ENCODE data around the gene CCDC18. TPM values are rescaled to one million over a fixed set of nuclear protein-coding genes. Genes with fewer than 3 reads are reported as not detected.
"Not testable (repeated sequence)": the region's sequence is repeated elsewhere in the genome, so short reads cannot be mapped to it uniquely, and the experiment has no call there.

CCDC18 gene
- total RNA-seq, 5 donors from 2014 or later (not counting 1 experiment from before 2014, with no cell fraction given): 7.4 to 10.1 (median 8.8) TPM

DNA sequence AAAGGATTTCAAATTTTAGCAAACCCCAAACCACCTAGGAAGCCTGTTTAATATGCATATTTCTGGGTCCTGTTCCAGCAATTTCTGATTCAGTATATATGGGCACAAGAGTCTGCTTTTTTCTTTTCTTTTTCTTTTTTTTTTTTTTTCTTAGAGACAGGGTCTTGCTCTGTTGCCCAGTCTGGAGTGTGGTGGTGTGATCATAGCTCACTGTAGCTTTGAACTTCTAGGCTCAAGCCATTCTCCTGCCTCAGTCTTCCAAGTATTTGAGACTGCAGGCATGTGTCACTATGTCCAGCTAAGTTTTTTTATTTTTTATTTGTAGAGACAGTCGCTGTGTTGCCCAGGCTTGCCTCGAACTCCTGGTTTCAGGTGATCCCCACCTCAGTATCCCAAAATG, 34.8 kb downstream of the CCDC18 start:
- Mint-ChIP-seq H3K4me1 (peaks cover 15 to 17% (median 17%) of the 10 kb centered on the region in 3 donors), H3K27ac (no peak overlapping the region), H3K27me3 (no peaks in the 10 kb centered on the region), H3K36me3 (peaks cover 17% of the 10 kb centered on the region), H3K4me3 (no peak overlapping the region), H3K9me3 (no peaks in the 10 kb centered on the region)
- ChIA-PET CTCF (interaction anchor here in 1 of 2 donors (1.1 kb wide), 1 partner anchor 89 kb away, joined by 3 read pairs; no protein-coding TSS in a partner anchor), POLR2A (no interaction called here)
- ATAC-seq (replicated peaks in 1 of 4): no peak
- no peak for DNase-seq
- Histone ChIP-seq H3K4me3 (ENCODE audit: control insufficient read depth in 1 of 2, extremely low read depth in 1 of 2, low read length in 1 of 2) (no peak overlapping the region), H3K4me1 (ENCODE audit: control insufficient read depth in 1 of 2, extremely low read depth in 1 of 2, insufficient read depth in 2 of 2, low read length in 2 of 2) (peaks cover 0 to 2% of the 10 kb centered on the region in 2 experiments), H3K27me3 (replicated peaks in 1 of 2; ENCODE audit: control insufficient read depth in 2 of 2, extremely low read depth in 1 of 2, insufficient read depth in 2 of 2, low read length in 1 of 2) (no peaks in the 10 kb centered on the region), H3K27ac (ENCODE audit: low read length) (no peak overlapping the region), H3K36me3 (ENCODE audit: control insufficient read depth in 2 of 2, extremely low read depth in 1 of 2, insufficient read depth in 1 of 2, low read length in 1 of 2) (no peaks in the 10 kb centered on the region), H3K9me3 (no peaks in the 10 kb centered on the region)
- WGBS (ENCODE audit: insufficient coverage): no CpG with 5 or more reads among the region's 2 CpGs

DNA sequence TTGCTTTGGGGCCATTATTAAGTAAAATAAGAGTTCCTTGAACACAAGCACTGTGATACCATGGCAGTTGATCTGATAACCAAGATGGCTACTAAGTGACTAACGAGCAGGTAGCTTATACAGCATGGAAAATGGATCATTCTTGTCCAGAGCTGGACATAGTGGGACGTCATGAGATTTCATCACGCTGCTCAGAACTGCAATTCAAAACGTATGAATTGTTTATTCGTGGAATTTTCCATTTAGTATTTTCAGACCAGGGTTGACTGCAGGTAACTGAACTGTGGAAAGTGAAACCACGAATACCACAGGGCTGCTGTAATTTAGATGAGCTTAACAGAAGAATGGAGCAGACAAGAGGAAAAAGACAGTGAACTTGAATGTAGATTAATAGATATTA, 38.9 kb downstream of the CCDC18 start:
- Histone ChIP-seq H3K36me3 (ENCODE audit: control insufficient read depth in 2 of 2, extremely low read depth in 1 of 2, insufficient read depth in 1 of 2, low read length in 1 of 2) (peaks cover 0 to 5% of the 10 kb centered on the region in 2 donors), H3K9me3 (no peaks in the 10 kb centered on the region), H3K4me3 (ENCODE audit: control insufficient read depth in 1 of 2, extremely low read depth in 1 of 2, low read length in 1 of 2) (peak overlapping the region; percentile 28 to 42), H3K27ac (ENCODE audit: low read length) (no peak overlapping the region), H3K27me3 (replicated peaks in 1 of 2; ENCODE audit: control insufficient read depth in 2 of 2, extremely low read depth in 1 of 2, insufficient read depth in 2 of 2, low read length in 1 of 2) (no peaks in the 10 kb centered on the region), H3K4me1 (ENCODE audit: control insufficient read depth in 1 of 2, extremely low read depth in 1 of 2, insufficient read depth in 2 of 2, low read length in 2 of 2) (peaks cover 0 to 2% of the 10 kb centered on the region in 2 experiments)
- CTCF ChIA-PET: interaction anchor here in 1 of 2 donors (0.5 kb wide), 1 partner anchor 247 kb away, joined by 3 read pairs; no protein-coding TSS in a partner anchor
- peaks cover 24% of the 10 kb centered on the region for H3K36me3 Mint-ChIP-seq
- POLR2A ChIA-PET: no interaction called here
- H3K27me3 Mint-ChIP-seq: no peaks in the 10 kb centered on the region
- DNase-seq: peak in 1 of 35 experiments; percentile 26
- 16% methylated on average over 5 of the region's 6 CpGs for WGBS (ENCODE audit: insufficient coverage)
- peak overlapping the region; percentile 34 to 77 for H3K27ac Mint-ChIP-seq
- peak overlapping the region; percentile 67 to 78 (median 74) for H3K4me3 Mint-ChIP-seq
- peak; percentile 58 to 64 (median 60) for ATAC-seq (replicated peaks in 1 of 4)
- no peaks in the 10 kb centered on the region for H3K9me3 Mint-ChIP-seq
- peaks cover 18 to 25% (median 22%) of the 10 kb centered on the region in 3 donors for H3K4me1 Mint-ChIP-seq

DNA sequence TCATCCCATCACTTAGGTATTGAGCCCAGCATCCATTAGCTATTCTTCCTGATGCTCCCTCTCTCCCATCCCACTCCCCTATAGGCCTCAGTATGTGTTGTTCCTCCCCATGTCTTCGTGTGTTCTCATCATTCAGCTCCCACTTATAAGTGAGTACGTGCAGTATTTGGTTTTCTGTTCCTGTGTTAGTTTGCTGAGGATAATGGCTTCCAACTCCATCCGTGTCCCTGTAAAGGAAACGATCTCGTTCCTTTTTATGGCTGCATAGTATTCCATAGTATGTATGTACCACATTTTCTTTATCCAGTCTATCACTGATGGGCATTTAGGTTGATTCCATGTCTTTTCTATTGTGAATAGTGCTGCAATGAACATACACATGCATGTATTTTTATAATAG, 40.2 kb downstream of the CCDC18 start:
- H3K9me3 Mint-ChIP-seq; DNase-seq; H3K27me3 Mint-ChIP-seq; H3K4me3 Mint-ChIP-seq; CTCF ChIA-PET; H3K36me3 ChIP-seq (ENCODE audit: control insufficient read depth in 2 of 2, extremely low read depth in 1 of 2, insufficient read depth in 1 of 2, low read length in 1 of 2); H3K27ac ChIP-seq (ENCODE audit: low read length); ATAC-seq (replicated peaks in 1 of 4); H3K4me3 ChIP-seq (ENCODE audit: control insufficient read depth in 1 of 2, extremely low read depth in 1 of 2, low read length in 1 of 2); H3K27me3 ChIP-seq (replicated peaks in 1 of 2; ENCODE audit: control insufficient read depth in 2 of 2, extremely low read depth in 1 of 2, insufficient read depth in 2 of 2, low read length in 1 of 2); POLR2A ChIA-PET; H3K4me1 ChIP-seq (ENCODE audit: control insufficient read depth in 1 of 2, extremely low read depth in 1 of 2, insufficient read depth in 2 of 2, low read length in 2 of 2); H3K9me3 ChIP-seq; H3K27ac Mint-ChIP-seq: not testable (repeated sequence)
- Mint-ChIP-seq H3K4me1 (peaks cover 18 to 25% (median 22%) of the 10 kb centered on the region in 3 donors), H3K36me3 (peaks cover 26% of the 10 kb centered on the region)
- WGBS (ENCODE audit: insufficient coverage): no CpG with 5 or more reads among the region's 5 CpGs

DNA sequence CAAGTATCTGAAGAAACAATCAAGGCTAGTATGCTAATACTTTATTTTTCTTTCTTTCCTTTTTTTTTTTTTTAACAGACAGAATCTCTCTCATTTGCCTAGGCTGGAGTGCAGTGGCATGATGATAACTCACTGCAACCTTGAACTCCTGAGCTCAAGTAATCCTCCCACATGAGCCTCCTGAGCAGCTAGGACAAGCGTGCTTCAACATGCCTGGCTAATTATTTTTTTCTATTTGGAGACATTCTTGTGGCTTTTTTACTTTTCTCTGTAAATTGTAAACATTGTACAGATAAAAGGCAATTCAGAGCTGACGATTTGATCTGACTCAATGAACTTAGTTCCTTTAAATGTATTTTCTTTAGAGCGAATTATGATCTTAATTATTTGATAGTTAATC, 41.4 kb downstream of the CCDC18 start:
- no CpG with 5 or more reads among the region's 3 CpGs for WGBS (ENCODE audit: insufficient coverage)
- Histone ChIP-seq H3K27ac (ENCODE audit: low read length) (no peak overlapping the region), H3K27me3 (replicated peaks in 1 of 2; ENCODE audit: control insufficient read depth in 2 of 2, extremely low read depth in 1 of 2, insufficient read depth in 2 of 2, low read length in 1 of 2) (no peaks in the 10 kb centered on the region), H3K9me3 (no peaks in the 10 kb centered on the region), H3K4me3 (ENCODE audit: control insufficient read depth in 1 of 2, extremely low read depth in 1 of 2, low read length in 1 of 2) (no peak overlapping the region), H3K36me3 (ENCODE audit: control insufficient read depth in 2 of 2, extremely low read depth in 1 of 2, insufficient read depth in 1 of 2, low read length in 1 of 2) (peaks cover 0 to 5% of the 10 kb centered on the region in 2 donors), H3K4me1 (ENCODE audit: control insufficient read depth in 1 of 2, extremely low read depth in 1 of 2, insufficient read depth in 2 of 2, low read length in 2 of 2) (peaks cover 0 to 2% of the 10 kb centered on the region in 2 experiments)
- CTCF ChIA-PET: no interaction called here
- ATAC-seq (replicated peaks in 1 of 4) (no peak), DNase-seq (no peak)
- peaks cover 18 to 25% (median 22%) of the 10 kb centered on the region in 3 donors for H3K4me1 Mint-ChIP-seq
- POLR2A ChIA-PET: interaction anchor here in 1 of 2 donors (0.7 kb wide), 1 partner anchor 255 kb away, joined by 7 read pairs; no protein-coding TSS in a partner anchor
- peaks cover 32% of the 10 kb centered on the region for H3K36me3 Mint-ChIP-seq
- no peaks in the 10 kb centered on the region for H3K27me3 Mint-ChIP-seq
- no peak overlapping the region for H3K27ac Mint-ChIP-seq
- H3K9me3 Mint-ChIP-seq: no peaks in the 10 kb centered on the region
- no peak overlapping the region for H3K4me3 Mint-ChIP-seq

DNA sequence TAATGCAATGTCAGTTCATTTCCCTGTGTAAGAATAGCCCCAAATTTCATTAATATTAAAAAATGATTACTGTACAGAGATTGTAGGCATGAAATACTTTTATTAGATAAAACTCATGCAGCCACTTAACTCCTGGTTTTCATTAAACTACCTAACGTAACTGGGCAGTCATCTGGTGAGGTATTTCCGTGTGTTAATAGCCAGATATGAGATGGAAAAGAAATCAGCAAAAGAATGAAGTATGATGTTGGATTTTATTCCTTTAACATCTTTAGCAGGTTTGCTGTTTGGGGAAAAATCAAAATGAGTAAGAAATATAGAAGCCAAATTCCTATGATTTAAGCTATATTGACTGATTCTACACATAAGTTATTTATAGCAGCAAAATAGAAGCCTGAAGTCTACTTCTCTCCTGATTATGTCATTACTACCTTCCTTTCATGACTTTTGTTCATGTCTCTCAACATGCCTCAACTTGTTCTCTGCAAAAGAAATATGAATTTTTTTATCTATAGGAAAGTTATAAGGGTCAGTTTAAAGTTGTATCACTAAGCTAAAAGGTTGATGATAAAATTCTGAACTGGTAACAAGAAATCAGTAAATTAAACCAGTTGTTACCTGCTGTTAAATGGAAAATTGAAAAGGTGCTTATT, 42.6 kb downstream of the CCDC18 start:
- no peaks in the 10 kb centered on the region for H3K27me3 ChIP-seq (replicated peaks in 1 of 2; ENCODE audit: control insufficient read depth in 2 of 2, extremely low read depth in 1 of 2, insufficient read depth in 2 of 2, low read length in 1 of 2)
- peaks cover 0 to 5% of the 10 kb centered on the region in 2 donors for H3K36me3 ChIP-seq (ENCODE audit: control insufficient read depth in 2 of 2, extremely low read depth in 1 of 2, insufficient read depth in 1 of 2, low read length in 1 of 2)
- no peak overlapping the region for H3K4me3 ChIP-seq (ENCODE audit: control insufficient read depth in 1 of 2, extremely low read depth in 1 of 2, low read length in 1 of 2)
- no peak overlapping the region for H3K27ac ChIP-seq (ENCODE audit: low read length)
- H3K4me1 ChIP-seq (ENCODE audit: control insufficient read depth in 1 of 2, extremely low read depth in 1 of 2, insufficient read depth in 2 of 2, low read length in 2 of 2): peaks cover 0 to 2% of the 10 kb centered on the region in 2 experiments
- H3K9me3 ChIP-seq: no peaks in the 10 kb centered on the region
- Mint-ChIP-seq H3K27ac (no peak overlapping the region), H3K9me3 (no peaks in the 10 kb centered on the region), H3K4me1 (peaks cover 18 to 25% (median 22%) of the 10 kb centered on the region in 3 donors), H3K36me3 (peaks cover 30% of the 10 kb centered on the region), H3K27me3 (no peaks in the 10 kb centered on the region), H3K4me3 (no peak overlapping the region)
- no peak for DNase-seq
- ChIA-PET CTCF (no interaction called here), POLR2A (interaction anchor here in 1 of 2 donors (0.6 kb wide), 1 partner anchor 66 kb away, joined by 3 read pairs; no protein-coding TSS in a partner anchor)
- no CpG with 5 or more reads among the region's 2 CpGs for WGBS (ENCODE audit: insufficient coverage)
- no peak for ATAC-seq (replicated peaks in 1 of 4)

DNA sequence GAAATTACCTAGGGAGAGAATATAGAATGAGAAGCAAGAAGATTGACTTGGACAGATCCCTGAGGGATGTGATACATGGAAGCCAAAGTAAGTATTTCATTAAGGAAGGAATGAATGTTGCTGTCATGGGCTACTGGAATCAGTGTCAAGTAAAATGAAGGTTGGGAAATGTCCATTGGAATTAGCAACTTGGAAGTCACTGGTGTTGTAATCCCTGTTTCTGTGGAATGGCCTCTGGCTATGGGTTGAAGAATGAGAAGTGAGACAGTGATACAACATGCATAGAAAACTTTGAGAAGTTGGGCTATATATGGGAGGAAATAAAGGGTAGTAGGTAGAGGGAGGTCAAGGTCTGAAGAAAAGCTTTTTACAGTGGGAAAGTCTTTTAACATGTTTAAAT, 54.7 kb downstream of the CCDC18 start:
- Histone ChIP-seq H3K27me3 (replicated peaks in 1 of 2; ENCODE audit: control insufficient read depth in 2 of 2, extremely low read depth in 1 of 2, insufficient read depth in 2 of 2, low read length in 1 of 2) (no peaks in the 10 kb centered on the region), H3K9me3 (peaks cover 3% of the 10 kb centered on the region), H3K27ac (ENCODE audit: low read length) (no peak overlapping the region), H3K36me3 (ENCODE audit: control insufficient read depth in 2 of 2, extremely low read depth in 1 of 2, insufficient read depth in 1 of 2, low read length in 1 of 2) (peaks cover 0 to 11% of the 10 kb centered on the region in 2 donors), H3K4me3 (ENCODE audit: control insufficient read depth in 1 of 2, extremely low read depth in 1 of 2, low read length in 1 of 2) (no peak overlapping the region), H3K4me1 (ENCODE audit: control insufficient read depth in 1 of 2, extremely low read depth in 1 of 2, insufficient read depth in 2 of 2, low read length in 2 of 2) (no peaks in the 10 kb centered on the region)
- Mint-ChIP-seq H3K4me1 (no peaks in the 10 kb centered on the region), H3K27me3 (no peaks in the 10 kb centered on the region), H3K36me3 (peaks cover 54% of the 10 kb centered on the region), H3K4me3 (no peak overlapping the region), H3K9me3 (peaks cover 0 to 9% (median 4%) of the 10 kb centered on the region in 3 donors), H3K27ac (no peak overlapping the region)
- ChIA-PET CTCF (no interaction called here), POLR2A (no interaction called here)
- ATAC-seq (replicated peaks in 1 of 4) (no peak), DNase-seq (no peak)

Data from T-cell (primary cell).